Right lobe of liver (tissue), 6 donors: ENCODE data around the gene SHISA7. TPM values are rescaled to one million over a fixed set of nuclear protein-coding genes. Genes with fewer than 3 reads are reported as not detected.
"Not testable (repeated sequence)": the region's sequence is repeated elsewhere in the genome, so short reads cannot be mapped to it uniquely, and the experiment has no call there.

Experiments
- ATAC-seq, 4 donors: fragments of 200-7000 bp; cut with Tn5 transposase; one replicate each; pipeline ENCODE4 v1.9.1; 2020; ENCODE audit warnings: mild to moderate bottlenecking in 4 of 4, moderate library complexity in 4 of 4
- DNase-seq, 3 donors: peaks; one replicate each; pipeline ENCODE4 v3.0.0-alpha.2; 2020
- H3K27ac ChIP-seq, 3 donors: fragments of 200-600 bp; one replicate each; pipeline ENCODE4 v1.8.0; 2022
- H3K27me3 ChIP-seq, 2 donors: fragments of 200-600 bp; one replicate each; pipeline ENCODE4 v1.8.0; 2022
- H3K36me3 ChIP-seq, 4 donors: fragments of 200-600 bp; sonication (generic) in 1 of 4; one replicate each; pipeline versions ENCODE4 v1.5.1 to v1.8.0; 2017 to 2022; ENCODE audit warnings: control low read depth in 1 of 4
- H3K4me1 ChIP-seq, 4 donors: fragments of 200-600 bp; sonication (generic) in 1 of 4; one replicate each; pipeline versions ENCODE4 v1.5.1 to v1.8.0; 2017 to 2022; ENCODE audit warnings: control low read depth in 1 of 4
- H3K4me3 ChIP-seq, 3 donors: fragments of 200-600 bp; one replicate each; pipeline ENCODE4 v1.8.0; 2022
- H3K9me3 ChIP-seq, 4 donors: fragments of 200-600 bp; sonication (generic) in 1 of 4; one replicate each; pipeline versions ENCODE4 v1.5.1 to v1.8.0; 2017 to 2022; ENCODE audit warnings: control low read depth in 1 of 4
- POLR2A ChIP-seq: fragments of 450-650 bp; IDR thresholded peaks from one replicate; pipeline ENCODE4 v1.6.1; 2017; ENCODE audit warnings: antibody characterized with exemption, mild to moderate bottlenecking
- WGBS: methylation state at CpG from one replicate; pipeline ENCODE4 v1.1.6; 2018; ENCODE audit warnings: low coverage, low lambda C conversion rate; ENCODE audit not compliant: insufficient coverage; ENCODE audit errors: missing lambda C conversion rate; 5-methylcytosine and 5-hydroxymethylcytosine counted together
- intact Hi-C, 2 donors: fragments of 100-400 bp; cut with DNase I; formaldehyde crosslinking; loops; one replicate each; pipeline versions ENCODE4 v1.11.2 to v1.14.1; 2022
- total RNA-seq, 6 experiments: library from RNA; depleted of rRNA in 2 of 6; stranded (reverse); fragments of >200 nt in 2 of 6; fragmentation: NEBNext Ultra II Directional in 3 of 6; extraction: Animal tissue kit (Norgen Biotek cat#: 25700) in 3 of 6; gene quantifications; one replicate each; pipeline versions ENCODE4 v1.1.0 to v1.2.4, GENCODE V29; 2016 to 2023
- TF ChIP-seq, protein P1 (sequence below), 4 donors: fragments of 200-600 bp in 3 of 4; fragments of 450-650 bp in 1 of 4; IDR thresholded peaks; one replicate each; pipeline versions ENCODE4 v1.5.1 to v1.8.0; 2016 to 2022; ENCODE audit warnings: antibody characterized with exemption in 4 of 4, mild to moderate bottlenecking in 2 of 4
- donor health status: DM: no; HTN: yes; CAD: no.
- donor health status: DM: no; HTN: no; CAD: no.
- donor health status: DM: no; HTN: no; CAD: no.
- donor health status: DM: no; HTN: yes; CAD: no.
- donor health status: DM: no; HTN: yes; CAD: no.

The SHISA7 gene
- total RNA-seq, 6 experiments from 2014 or later: 0.04 TPM; not detected in 5

DNA sequence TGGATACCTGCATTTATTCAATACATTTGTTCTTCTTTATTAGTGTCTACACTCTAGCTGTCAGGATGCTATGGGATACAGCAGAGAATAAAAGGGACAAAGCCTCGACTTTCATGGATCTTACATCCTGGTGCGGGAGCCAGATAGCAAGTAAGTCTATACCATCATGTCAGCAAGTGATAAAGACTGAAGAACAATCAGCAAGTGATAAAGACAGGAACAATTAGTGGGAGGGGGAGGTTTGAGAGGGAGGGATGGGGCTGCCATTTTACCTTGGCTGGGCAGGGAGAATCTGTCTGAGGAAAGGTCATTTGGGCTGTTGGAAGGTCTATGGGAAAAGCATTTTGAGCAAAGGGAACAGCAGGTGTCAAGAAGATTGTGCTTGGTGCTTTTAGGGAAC is 32.9 kb downstream of the SHISA7 start:
- H3K27me3 ChIP-seq: no peaks in the 10 kb centered on the region
- WGBS: 74% methylated on average over 2 of the region's 2 CpGs
- DNase-seq (no peak), ATAC-seq (no peak)
- no peak for TF ChIP-seq POLR2A
- TF ChIP-seq, protein P1, sequence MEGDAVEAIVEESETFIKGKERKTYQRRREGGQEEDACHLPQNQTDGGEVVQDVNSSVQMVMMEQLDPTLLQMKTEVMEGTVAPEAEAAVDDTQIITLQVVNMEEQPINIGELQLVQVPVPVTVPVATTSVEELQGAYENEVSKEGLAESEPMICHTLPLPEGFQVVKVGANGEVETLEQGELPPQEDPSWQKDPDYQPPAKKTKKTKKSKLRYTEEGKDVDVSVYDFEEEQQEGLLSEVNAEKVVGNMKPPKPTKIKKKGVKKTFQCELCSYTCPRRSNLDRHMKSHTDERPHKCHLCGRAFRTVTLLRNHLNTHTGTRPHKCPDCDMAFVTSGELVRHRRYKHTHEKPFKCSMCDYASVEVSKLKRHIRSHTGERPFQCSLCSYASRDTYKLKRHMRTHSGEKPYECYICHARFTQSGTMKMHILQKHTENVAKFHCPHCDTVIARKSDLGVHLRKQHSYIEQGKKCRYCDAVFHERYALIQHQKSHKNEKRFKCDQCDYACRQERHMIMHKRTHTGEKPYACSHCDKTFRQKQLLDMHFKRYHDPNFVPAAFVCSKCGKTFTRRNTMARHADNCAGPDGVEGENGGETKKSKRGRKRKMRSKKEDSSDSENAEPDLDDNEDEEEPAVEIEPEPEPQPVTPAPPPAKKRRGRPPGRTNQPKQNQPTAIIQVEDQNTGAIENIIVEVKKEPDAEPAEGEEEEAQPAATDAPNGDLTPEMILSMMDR (IDR thresholded peaks at IDR 0.05): no peak
- no peak overlapping the region for H3K27ac ChIP-seq
- H3K4me3 ChIP-seq: no peak overlapping the region
- peaks cover 0 to 2% (median 0%) of the 10 kb centered on the region in 4 donors for H3K4me1 ChIP-seq
- no peaks in the 10 kb centered on the region for H3K36me3 ChIP-seq
- no peaks in the 10 kb centered on the region for H3K9me3 ChIP-seq
- intact Hi-C loops: loop anchor here in 1 of 2 donors (10.0 kb wide), 2 partner anchors 115 to 265 kb away; partner anchors contain the start of gene TNNT1

DNA sequence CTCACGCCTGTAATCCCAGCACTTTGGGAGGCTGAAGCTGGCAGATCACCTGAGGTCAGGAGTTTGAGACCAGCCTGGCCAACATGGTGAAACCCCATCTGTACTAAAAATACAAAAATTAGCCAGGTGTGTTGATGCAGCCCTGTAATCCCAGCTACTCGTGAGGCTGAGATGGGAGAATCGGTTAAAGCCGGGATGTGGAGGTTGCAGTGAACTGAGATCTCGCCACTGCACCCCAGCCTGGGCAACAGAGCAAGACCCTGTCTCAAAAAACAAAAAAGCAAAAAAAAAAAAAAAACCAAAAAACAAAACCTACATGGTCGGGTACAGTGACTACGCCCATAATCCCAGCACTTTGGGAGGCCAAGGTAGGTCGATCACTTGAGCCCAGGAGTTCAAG is 33.9 kb downstream of the SHISA7 start:
- not testable (repeated sequence) for H3K36me3 ChIP-seq, DNase-seq, H3K4me1 ChIP-seq, H3K27ac ChIP-seq, H3K4me3 ChIP-seq, H3K9me3 ChIP-seq, H3K27me3 ChIP-seq, ATAC-seq
- WGBS: 99% methylated on average over 8 of the region's 8 CpGs
- intact Hi-C loops: loop anchor here in 1 of 2 donors (10.0 kb wide), 1 partner anchor 104 kb away; no protein-coding TSS in a partner anchor

DNA sequence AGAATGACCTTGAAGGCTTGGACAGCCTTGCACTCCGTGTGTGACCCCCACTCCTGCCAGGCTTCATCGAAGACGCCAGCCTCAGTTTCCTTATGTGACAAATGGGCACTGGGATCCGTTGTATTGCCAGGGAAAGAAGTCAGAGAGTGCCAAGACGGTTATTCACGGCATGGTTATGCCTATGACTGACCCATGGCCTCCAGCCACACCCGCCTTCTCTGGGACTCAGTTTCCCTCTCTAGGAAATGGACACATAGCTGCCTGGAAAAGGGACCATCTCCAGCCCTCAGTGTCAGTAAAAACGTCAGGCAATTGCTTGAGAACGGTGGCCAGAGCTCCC is 34.6 kb downstream of the SHISA7 start:
- ATAC-seq (no peak), DNase-seq (no peak)
- TF ChIP-seq POLR2A: no peak
- TF ChIP-seq, protein P1 (IDR thresholded peaks at IDR 0.05): no peak
- H3K4me1 ChIP-seq: peaks cover 0 to 2% (median 0%) of the 10 kb centered on the region in 4 donors
- no CpG with 5 or more reads among the region's 9 CpGs for WGBS
- H3K36me3 ChIP-seq: peaks cover 0 to 5% (median 0%) of the 10 kb centered on the region in 4 donors
- peak overlapping the region; percentile 71 to 88 (median 83) for H3K4me3 ChIP-seq
- H3K27ac ChIP-seq: peak overlapping the region; percentile 90 to 95 (median 92)
- intact Hi-C loops: loop anchor here in 1 of 2 donors (10.0 kb wide), 1 partner anchor 104 kb away; no protein-coding TSS in a partner anchor
- no peaks in the 10 kb centered on the region for H3K9me3 ChIP-seq
- H3K27me3 ChIP-seq: no peaks in the 10 kb centered on the region

DNA sequence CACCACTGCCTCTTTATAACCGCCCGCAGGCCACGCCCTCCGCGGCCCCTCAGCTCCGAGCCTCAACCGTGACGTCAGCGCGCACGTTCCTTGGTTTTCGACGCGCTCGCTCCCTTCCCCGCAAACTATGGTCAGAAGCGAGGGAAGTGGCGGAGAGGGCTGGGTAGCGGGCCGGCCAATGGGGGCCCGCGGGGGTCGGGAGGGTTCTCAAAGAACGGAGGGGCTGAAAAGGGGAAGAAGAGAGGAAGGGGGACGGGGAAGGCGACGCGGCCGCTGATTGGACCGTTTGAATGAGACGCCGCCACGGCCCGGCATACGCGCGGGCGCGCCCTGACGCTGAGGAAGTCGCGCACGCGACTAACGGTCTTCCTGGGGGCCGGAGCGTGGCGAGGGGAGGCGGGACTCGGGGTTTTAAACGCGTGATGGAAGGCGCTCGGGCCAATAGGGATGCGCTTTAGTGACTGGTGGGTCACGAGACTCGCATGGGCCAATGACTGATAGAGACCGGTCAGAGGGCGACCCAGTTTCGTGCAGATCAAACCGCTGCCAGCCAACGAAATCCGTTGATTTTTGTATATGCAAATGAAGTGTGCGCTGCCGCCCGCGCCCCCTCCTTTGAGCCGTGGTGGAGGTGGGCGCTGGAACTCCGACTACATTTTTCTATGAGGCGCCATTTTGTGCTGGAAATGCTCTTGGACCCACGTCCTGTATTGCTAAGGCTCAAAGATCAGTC is 35.1 kb downstream of the SHISA7 start:
- TF ChIP-seq, protein P1 (IDR thresholded peaks at IDR 0.05): no peak
- no peak for TF ChIP-seq POLR2A
- peaks cover 0 to 2% (median 0%) of the 10 kb centered on the region in 4 donors for H3K4me1 ChIP-seq
- intact Hi-C loops: loop anchor here in 1 of 2 donors (10.0 kb wide), 1 partner anchor 103 kb away; no protein-coding TSS in a partner anchor

DNA sequence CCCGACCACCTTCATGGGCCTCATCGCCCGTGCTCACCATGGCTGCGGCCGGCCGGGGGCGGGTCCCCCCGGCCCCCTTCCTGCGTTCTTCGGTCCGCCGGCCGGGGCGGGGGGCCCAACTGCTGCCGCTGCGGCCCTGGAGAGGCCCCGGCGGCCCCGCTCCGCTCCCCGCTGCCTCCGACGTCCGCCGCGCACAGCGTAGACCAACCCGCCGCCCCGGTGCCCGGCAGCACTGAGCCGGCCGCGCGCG is 35.6 kb downstream of the SHISA7 start, which contains the start of gene UBE2S:
UBE2S (minus strand) TSS at position 239 of the 250 bp plus-strand sequence; CDS start at position 40, 199 bp downstream.
- H3K4me3 ChIP-seq: peak within 1 kb of the TSS; percentile 71 to 88 (median 83)
- peaks cover 0 to 12% (median 1%) of the 10 kb centered on the region in 4 donors for H3K36me3 ChIP-seq
- not testable (repeated sequence) for DNase-seq, H3K4me1 ChIP-seq, ATAC-seq, H3K9me3 ChIP-seq, H3K27me3 ChIP-seq
- peak within 1 kb of the TSS; percentile 90 to 95 (median 92) for H3K27ac ChIP-seq
- WGBS: 0% methylated on average over 3 of the region's 36 CpGs
- intact Hi-C loops: loop anchor here in 1 of 2 donors (10.0 kb wide), 1 partner anchor 103 kb away; no protein-coding TSS in a partner anchor
- TF ChIP-seq POLR2A: peak; percentile 99

More for the DNA sequence above, 35.1 kb downstream of the SHISA7 start:
- H3K36me3 ChIP-seq: peaks cover 0 to 10% (median 1%) of the 10 kb centered on the region in 4 donors
- H3K4me3 ChIP-seq: peak overlapping the region; percentile 71 to 88 (median 83)
- no peaks in the 10 kb centered on the region for H3K27me3 ChIP-seq
- H3K27ac ChIP-seq: peak overlapping the region; percentile 90 to 95 (median 92)
- peak; percentile 97 for ATAC-seq
- DNase-seq: peak; percentile 98 to 99 (median 99)
- WGBS: under 1% methylated on average over 41 of the region's 72 CpGs
- no peaks in the 10 kb centered on the region for H3K9me3 ChIP-seq
